Measurements from ENCODE around the gene PEX3.

PEX3 gene

DNA sequence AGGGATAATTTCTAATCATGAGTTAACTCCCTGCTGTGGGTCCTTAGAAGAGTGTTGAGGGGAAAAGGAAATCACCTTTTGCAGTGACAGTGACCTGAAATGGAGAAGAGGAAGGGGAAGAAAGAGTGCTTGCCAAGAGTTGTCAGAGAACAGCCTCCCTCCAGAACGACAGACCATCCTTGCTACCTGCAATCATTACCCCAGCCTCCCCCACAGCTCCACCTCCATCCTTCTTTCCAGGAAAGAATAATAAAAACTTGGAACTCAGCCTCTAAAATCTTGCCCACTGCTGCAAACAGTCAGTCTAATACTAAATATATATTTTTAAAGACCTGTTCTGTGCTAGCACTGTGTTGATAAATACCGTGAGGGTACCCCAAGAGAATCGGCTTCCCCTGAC is 89.6 kb downstream of the PEX3 start:
- DNase-seq, result no peak
